Ascending aorta (tissue), 2 donors: ENCODE measurements around the gene ZMYND12. TPM values are rescaled to one million over a fixed set of nuclear protein-coding genes. Genes with fewer than 3 reads are reported as not detected.

Experiments
- DNase-seq, 2 donors: peaks; one replicate each; pipeline ENCODE4 v3.0.0-alpha.2; 2019; ENCODE audit warnings: low spot score in 2 of 2
- H3K27ac ChIP-seq, 2 donors: fragments of 200-600 bp; sonication (generic); one replicate each; pipeline ENCODE4 v1.5.1; 2016 to 2017; ENCODE audit warnings: mild to moderate bottlenecking in 1 of 2
- H3K27me3 ChIP-seq: fragments of 200-600 bp; sonication (generic); one replicate; pipeline ENCODE4 v1.5.1; 2017
- H3K36me3 ChIP-seq, 2 donors: fragments of 200-600 bp; sonication (generic); one replicate each; pipeline ENCODE4 v1.5.1; 2016
- H3K4me1 ChIP-seq, 2 donors: fragments of 200-600 bp; sonication (generic); one replicate each; pipeline ENCODE4 v1.5.1; 2016 to 2017; ENCODE audit warnings: mild to moderate bottlenecking in 1 of 2
- H3K4me3 ChIP-seq, 2 donors: fragments of 200-600 bp; sonication (generic); one replicate each; pipeline ENCODE4 v1.5.1; 2016 to 2017; ENCODE audit warnings: mild to moderate bottlenecking in 1 of 2
- H3K9me3 ChIP-seq, 2 donors: fragments of 200-600 bp; sonication (generic); one replicate each; pipeline ENCODE4 v1.5.1; 2016
- CTCF ChIP-seq, 3 experiments: fragments of 200-600 bp in 2 of 3; fragments of 450-650 bp in 1 of 3; sonication (generic) in 2 of 3; IDR thresholded peaks; one replicate each; pipeline ENCODE4 v1.5.1; 2016 to 2019; ENCODE audit warnings: antibody characterized with exemption in 3 of 3, mild to moderate bottlenecking in 1 of 3, moderate library complexity in 1 of 3
- intact Hi-C: fragments of 100-400 bp; cut with DNase I; formaldehyde crosslinking; loops from one replicate; pipeline ENCODE4 v1.15.1; 2023
- total RNA-seq: library from RNA; depleted of rRNA; stranded (reverse); fragments of >200 nt; gene quantifications from one replicate; pipeline ENCODE4 v1.1.0, GENCODE V29; 2016

ZMYND12 gene
- total RNA-seq, 1 donor from 2014 or later: not detected

GRCh38 chr1:42456754-42457089 is 900 bp upstream of the ZMYND12 start:
- peak in 1 of 2 donors; percentile 72 for DNase-seq
- Histone ChIP-seq H3K36me3 (peaks cover 14 to 17% of the 10 kb centered on the region in 2 donors), H3K9me3 (no peaks in the 10 kb centered on the region), H3K27me3 (no peaks in the 10 kb centered on the region), H3K4me1 (peaks cover 0 to 12% of the 10 kb centered on the region in 2 donors), H3K4me3 (peak overlapping the region; percentile 81 to 89), H3K27ac (peak overlapping the region; percentile 84 to 88)
- intact Hi-C loops: loop anchor here (1.0 to 10.0 kb wide), 3 partner anchors 121 to 388 kb away; partner anchors contain the start of genes C1orf50, FOXJ3, P3H1 and ZNF691
- TF ChIP-seq CTCF (IDR thresholded peaks at IDR 0.05): no peak

GRCh38 chr1:42454403-42454802 is 1.4 kb downstream of the ZMYND12 start:
- no peak for DNase-seq
- H3K9me3 ChIP-seq: no peaks in the 10 kb centered on the region
- H3K36me3 ChIP-seq: peaks cover 1 to 5% of the 10 kb centered on the region in 2 donors
- no peaks in the 10 kb centered on the region for H3K27me3 ChIP-seq
- no peak overlapping the region for H3K27ac ChIP-seq
- H3K4me1 ChIP-seq: peaks cover 0 to 12% of the 10 kb centered on the region in 2 donors
- no peak overlapping the region for H3K4me3 ChIP-seq
- no peak for TF ChIP-seq CTCF (IDR thresholded peaks at IDR 0.05)
- intact Hi-C loops: loop anchor here (10.0 kb wide), 1 partner anchor 390 kb away; the partner anchor contains the start of gene ZNF691

GRCh38 chr1:42453386-42453785 is 2.4 kb downstream of the ZMYND12 start:
- no peaks in the 10 kb centered on the region for H3K27me3 ChIP-seq
- no peaks in the 10 kb centered on the region for H3K9me3 ChIP-seq
- no peak for DNase-seq
- peaks cover 0 to 12% of the 10 kb centered on the region in 2 donors for H3K4me1 ChIP-seq
- H3K27ac ChIP-seq: no peak overlapping the region
- H3K36me3 ChIP-seq: no peaks in the 10 kb centered on the region
- no peak overlapping the region for H3K4me3 ChIP-seq
- TF ChIP-seq CTCF (IDR thresholded peaks at IDR 0.05): no peak
- intact Hi-C loops: loop anchor here (10.0 kb wide), 1 partner anchor 391 kb away; the partner anchor contains the start of gene ZNF691

- intact Hi-C loops: loop anchor here (10.0 kb wide), 1 partner anchor 395 kb away; the partner anchor contains the start of gene ZNF691
- Histone ChIP-seq H3K4me3 (no peak overlapping the region), H3K4me1 (no peaks in the 10 kb centered on the region), H3K27me3 (no peaks in the 10 kb centered on the region), H3K9me3 (no peaks in the 10 kb centered on the region), H3K36me3 (no peaks in the 10 kb centered on the region), H3K27ac (no peak overlapping the region)
- TF ChIP-seq CTCF (IDR thresholded peaks at IDR 0.05): no peak
- DNase-seq: no peak
Observed at GRCh38 chr1:42450061-42450460, 5.8 kb downstream of the ZMYND12 start.

GRCh38 chr1:42449256-42449655 is 6.6 kb downstream of the ZMYND12 start:
- no peak for DNase-seq
- TF ChIP-seq CTCF (IDR thresholded peaks at IDR 0.05): no peak
- intact Hi-C loops: no loop called here

GRCh38 chr1:42442662-42443061 is 13.2 kb downstream of the ZMYND12 start:
- intact Hi-C loops: no loop called here
- Histone ChIP-seq H3K4me1 (no peaks in the 10 kb centered on the region), H3K4me3 (no peak overlapping the region), H3K27ac (no peak overlapping the region), H3K27me3 (no peaks in the 10 kb centered on the region), H3K36me3 (no peaks in the 10 kb centered on the region), H3K9me3 (no peaks in the 10 kb centered on the region)
- TF ChIP-seq CTCF (IDR thresholded peaks at IDR 0.05): no peak
- no peak for DNase-seq

More at GRCh38 chr1:42449256-42449655, 6.6 kb downstream of the ZMYND12 start:
- Histone ChIP-seq H3K4me3 (no peak overlapping the region), H3K27me3 (no peaks in the 10 kb centered on the region), H3K9me3 (no peaks in the 10 kb centered on the region), H3K36me3 (no peaks in the 10 kb centered on the region), H3K4me1 (no peaks in the 10 kb centered on the region), H3K27ac (no peak overlapping the region)
